ENCODE results near the gene NFATC3.

The NFATC3 gene

GRCh38 chr16:68244903-68245853 lies 160.0 kb downstream of the NFATC3 start, which contains the start of gene PLA2G15:
Gene PLA2G15 (plus strand): TSS chr16:68245373. CDS start chr16:68245427, 54 bp downstream.
- DNase-seq (ENCODE audit: low spot score) (peak; percentile 97), FAIRE-seq (no peak)

- no peak for DNase-seq (ENCODE audit: low spot score)
- FAIRE-seq = no peak
Observed at GRCh38 chr16:68246121-68246520, 161.0 kb downstream of the NFATC3 start.

GRCh38 chr16:68246666-68247065 lies 161.5 kb downstream of the NFATC3 start:
- FAIRE-seq = no peak
- no peak for DNase-seq (ENCODE audit: low spot score)

- no peak for FAIRE-seq
- no peak for DNase-seq (ENCODE audit: low spot score)
Observed at GRCh38 chr16:68247400-68247799, 162.2 kb downstream of the NFATC3 start.

GRCh38 chr16:68247932-68248331 lies 162.8 kb downstream of the NFATC3 start:
- DNase-seq (ENCODE audit: low spot score) = no peak
- no peak for FAIRE-seq

DNA sequence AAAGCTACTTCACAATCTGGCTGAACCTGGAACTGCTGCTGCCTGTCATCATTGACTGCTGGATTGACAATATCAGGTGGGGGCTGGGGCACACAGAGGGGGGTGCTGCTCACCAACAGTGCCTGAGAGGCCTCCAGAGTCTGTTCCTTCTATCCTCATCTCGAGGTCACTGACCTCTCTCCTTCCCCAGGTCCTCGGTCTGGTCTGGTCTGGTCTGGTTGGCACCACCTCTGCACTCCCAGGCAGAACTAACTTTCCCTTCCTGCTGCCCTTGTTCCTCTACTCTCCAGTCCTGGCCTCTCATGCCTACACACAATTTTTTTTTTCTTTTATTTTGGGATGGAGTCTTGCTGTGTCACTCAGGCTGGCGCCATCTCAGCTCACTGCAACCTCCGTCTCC lies 164.2 kb downstream of the NFATC3 start:
- no peak for FAIRE-seq
- DNase-seq (ENCODE audit: low spot score) = no peak

GRCh38 chr16:68250951-68251350 lies 165.8 kb downstream of the NFATC3 start:
- DNase-seq (ENCODE audit: low spot score) (no peak), FAIRE-seq (no peak)

- no peak for DNase-seq (ENCODE audit: low spot score)
- FAIRE-seq = no peak
Observed at GRCh38 chr16:68251832-68252231, 166.7 kb downstream of the NFATC3 start.

GRCh38 chr16:68252383-68252782 lies 167.2 kb downstream of the NFATC3 start:
- FAIRE-seq (no peak), DNase-seq (ENCODE audit: low spot score) (no peak)

DNA sequence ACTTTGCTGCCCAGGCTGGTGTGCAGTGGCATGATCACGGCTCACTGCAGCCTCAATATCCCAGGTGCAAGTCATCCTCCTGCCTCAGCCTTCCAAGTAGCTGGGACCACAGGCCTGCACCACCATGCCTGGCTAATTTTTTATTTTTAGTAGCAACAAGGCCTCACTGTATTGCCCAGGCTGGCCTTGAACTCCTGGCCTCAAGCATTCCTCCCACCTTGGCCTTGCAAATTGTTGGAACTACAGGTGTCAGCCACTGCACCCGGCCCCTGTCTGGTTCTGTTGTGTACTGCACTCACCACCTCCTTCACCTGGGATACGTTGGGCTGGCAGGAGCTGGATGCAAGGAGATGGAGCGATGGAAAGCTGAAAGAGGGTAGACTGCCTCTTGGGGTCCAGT lies 168.6 kb downstream of the NFATC3 start:
- FAIRE-seq (no peak), DNase-seq (ENCODE audit: low spot score) (no peak)

- no peak for DNase-seq (ENCODE audit: low spot score)
- FAIRE-seq = no peak
Observed at GRCh38 chr16:68255712-68256111, 170.5 kb downstream of the NFATC3 start.

GRCh38 chr16:68257251-68257905 lies 172.2 kb downstream of the NFATC3 start:
- FAIRE-seq (no peak), DNase-seq (ENCODE audit: low spot score) (no peak)

GRCh38 chr16:68257906-68258800 lies 173.0 kb downstream of the NFATC3 start:
- DNase-seq (ENCODE audit: low spot score) (no peak), FAIRE-seq (no peak)

- DNase-seq (ENCODE audit: low spot score) (no peak), FAIRE-seq (no peak)
Observed at GRCh38 chr16:68259007-68259825, 174.0 kb downstream of the NFATC3 start.

DNA sequence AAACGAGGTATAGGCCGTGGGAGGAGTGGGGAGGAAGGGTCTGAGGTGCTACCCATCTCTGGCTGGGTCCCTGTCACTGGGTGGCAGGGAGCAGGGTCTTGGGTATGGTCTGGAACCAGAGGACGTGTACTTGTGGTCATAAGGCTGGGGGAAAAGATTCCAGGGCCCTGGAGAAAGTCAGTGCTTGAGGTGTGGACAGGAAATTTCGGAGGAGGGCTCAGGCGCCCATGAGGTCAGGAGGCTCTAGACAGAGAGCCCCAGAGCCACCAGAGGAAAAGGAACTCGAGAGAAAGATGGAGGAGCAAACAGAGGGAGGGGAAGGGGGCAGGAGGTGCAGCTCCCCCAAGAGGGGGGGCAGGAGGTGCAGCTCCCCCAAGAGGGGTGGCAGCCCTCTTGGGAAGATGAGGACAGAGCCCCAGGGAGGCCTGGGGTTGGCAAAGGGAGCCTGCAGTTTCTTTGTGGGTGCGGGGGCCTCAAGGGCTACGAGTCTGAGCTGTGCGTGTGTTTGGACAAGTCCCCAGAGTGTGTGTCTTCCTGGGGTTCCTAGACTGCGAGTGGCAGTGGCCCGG lies 178.5 kb downstream of the NFATC3 start:
- DNase-seq (ENCODE audit: low spot score) (no peak), FAIRE-seq (no peak)

DNA sequence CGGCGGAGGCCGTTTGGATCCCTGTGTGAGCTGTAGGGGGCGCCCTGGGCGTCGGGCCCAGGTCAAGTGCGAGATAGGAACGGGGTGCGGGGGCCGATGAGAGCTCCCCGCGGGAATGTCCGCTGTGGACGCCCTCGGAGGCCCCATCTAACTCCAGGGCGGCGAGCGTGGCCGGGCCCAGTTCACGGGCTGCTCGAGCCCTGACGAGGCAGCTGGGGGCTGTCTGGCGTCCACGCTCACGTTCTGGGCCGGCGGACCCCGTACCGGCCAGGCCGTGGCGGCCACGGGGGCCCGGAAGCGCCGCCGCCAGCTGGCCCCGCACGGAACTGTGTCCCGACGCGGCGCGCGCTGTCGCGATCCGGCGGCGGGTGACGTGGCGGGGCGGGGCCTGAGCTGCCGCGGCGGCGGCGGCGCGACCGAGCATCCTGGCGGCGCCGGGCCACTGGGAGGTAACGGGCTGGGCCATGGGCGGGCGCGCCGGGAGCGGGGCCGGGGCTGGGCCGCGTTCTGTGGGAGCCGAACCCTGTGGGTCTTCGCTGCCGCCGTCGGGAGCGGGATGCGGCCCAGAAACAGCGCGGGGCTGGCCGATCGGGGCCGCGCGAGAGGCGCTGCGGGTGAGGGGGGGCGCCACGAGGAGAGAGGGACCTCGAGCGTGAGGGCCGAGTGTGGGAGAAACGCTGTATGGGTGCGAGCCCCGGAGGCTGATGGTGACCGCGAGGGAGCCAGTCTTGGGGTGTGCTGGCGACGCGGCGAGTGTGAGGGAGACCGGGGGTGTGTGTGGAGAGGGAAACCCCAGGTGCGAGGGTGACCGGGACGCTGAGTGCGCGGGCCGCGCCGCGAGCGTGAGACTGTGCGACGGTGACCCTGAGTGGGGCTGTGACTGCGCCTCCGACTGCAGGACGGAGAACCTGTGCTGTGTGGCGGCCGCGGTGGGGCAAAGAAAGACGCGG lies 179.2 kb downstream of the NFATC3 start, which contains the start of gene SLC7A6:
SLC7A6 (plus strand) TSS at position 399 of the 950 bp plus-strand sequence. CDS start 10,201 bp downstream, outside the sequence.
- FAIRE-seq = peak; percentile 40
- DNase-seq (ENCODE audit: low spot score) = peak; percentile 92

DNA sequence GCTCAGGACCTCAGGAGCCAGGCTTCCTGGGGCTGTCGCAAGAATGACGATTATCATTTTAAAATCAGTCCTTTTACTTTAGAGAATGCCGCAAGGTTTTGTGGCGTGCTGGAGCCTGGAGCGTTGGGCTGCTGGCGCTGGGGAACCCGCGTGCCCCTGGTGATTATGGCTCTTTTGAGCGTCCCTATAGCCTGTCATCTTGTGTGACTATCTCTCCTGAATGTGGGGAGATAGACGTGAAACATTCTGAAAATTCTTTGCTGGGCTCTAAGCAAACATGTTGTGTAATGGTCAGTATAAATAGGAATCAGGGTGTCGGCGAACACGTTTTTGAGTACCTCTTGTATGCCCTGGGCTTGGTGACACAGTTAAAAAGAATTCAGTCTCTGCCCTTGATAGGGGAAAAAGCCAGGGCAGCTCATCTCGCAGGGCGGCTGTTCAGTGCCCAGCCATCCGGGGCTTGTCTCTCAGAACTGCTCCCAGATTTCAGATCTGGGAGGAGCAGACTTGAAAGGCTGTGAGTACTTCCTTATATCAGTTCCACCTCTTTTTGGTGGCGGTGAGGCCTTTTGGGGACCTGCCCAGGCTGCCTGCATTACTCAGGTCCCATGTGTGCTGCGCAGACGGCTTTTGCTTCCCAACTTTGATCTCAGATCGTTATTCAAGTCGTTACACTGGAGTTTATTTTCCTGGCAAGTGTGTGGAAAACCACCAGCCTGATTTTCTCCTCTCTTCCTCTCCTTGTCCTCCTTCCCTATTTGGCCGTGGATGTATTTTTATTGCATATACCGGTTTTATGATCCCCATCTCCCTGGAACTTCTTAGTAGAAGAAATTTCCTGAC lies 180.1 kb downstream of the NFATC3 start:
- no peak for FAIRE-seq
- DNase-seq (ENCODE audit: low spot score) = peak; percentile 68

Data from urothelium cell line (cell line).